GM12878 (cell line): ENCODE measurements around the gene MGAT2. TPM values are rescaled to one million over a fixed set of nuclear protein-coding genes. Genes with fewer than 3 reads are reported as not detected.

ENCODE experiments used
- ATF7 ChIP-seq: fragments of 450-650 bp; IDR thresholded peaks from 2 replicates; pipeline ENCODE4 v1.6.1; 2016; ENCODE audit warnings: low read depth, mild to moderate bottlenecking
- CHD1 ChIP-seq: IDR thresholded peaks from 2 replicates; pipeline ENCODE4 v1.6.1; 2012; ENCODE audit warnings: low read depth, low read length, improper control_type of control experiment
- CTCF ChIP-seq, 3 experiments: IDR thresholded peaks in 2 of 3; conservative IDR thresholded peaks in 1 of 3; 2 replicates each; pipeline ENCODE4 v1.5.1; 2011; ENCODE audit warnings: low read depth in 3 of 3, low read length in 3 of 3, mild to moderate bottlenecking in 3 of 3, control low read depth in 2 of 3, moderate library complexity in 2 of 3, inconsistent platforms in 1 of 3, mixed read lengths in 1 of 3; ENCODE audit not compliant: control insufficient read depth in 2 of 3, insufficient read depth in 1 of 3; ENCODE audit errors: extremely low read depth in 1 of 3
- HDAC6 ChIP-seq: fragments of 200-600 bp; sonication (generic); IDR thresholded peaks from one replicate; pipeline ENCODE4 v1.8.0; 2017; ENCODE audit warnings: antibody characterized with exemption; ENCODE audit not compliant: unreplicated experiment
- JUND ChIP-seq: IDR thresholded peaks from 2 replicates; pipeline ENCODE4 v1.6.1; 2012; ENCODE audit warnings: low read depth, mild to moderate bottlenecking, low read length, improper control_type of control experiment, moderate library complexity
- MLLT1 ChIP-seq: fragments of 450-650 bp; IDR thresholded peaks from 2 replicates; pipeline ENCODE4 v1.6.1; 2016; ENCODE audit warnings: mild to moderate bottlenecking
- PAX5 ChIP-seq: IDR thresholded peaks from 2 replicates; pipeline ENCODE4 v1.6.1; 2011; ENCODE audit warnings: low read depth, low read length, borderline replicate concordance
- PKNOX1 ChIP-seq: fragments of 450-650 bp; IDR thresholded peaks from 2 replicates; pipeline ENCODE4 v1.6.1; 2016; ENCODE audit warnings: mild to moderate bottlenecking
- RELA ChIP-seq: fragments of 450-650 bp; IDR thresholded peaks from 2 replicates; pipeline ENCODE4 v1.8.0; 2014; ENCODE audit warnings: borderline replicate concordance; ENCODE audit not compliant: partially characterized antibody
- SREBF1 ChIP-seq: IDR thresholded peaks from 2 replicates; pipeline ENCODE4 v1.6.1; 2012; ENCODE audit warnings: mild to moderate bottlenecking, low read length
- SREBF2 ChIP-seq: IDR thresholded peaks from 2 replicates; pipeline ENCODE4 v1.6.1; 2012; ENCODE audit warnings: mild to moderate bottlenecking, low read length
- TBL1XR1 ChIP-seq: IDR thresholded peaks from 2 replicates; pipeline ENCODE4 v1.6.1; 2012; ENCODE audit warnings: low read depth, low read length, improper control_type of control experiment
- YBX1 ChIP-seq: fragments of 450-650 bp; IDR thresholded peaks from 2 replicates; pipeline ENCODE4 v1.6.1; 2016; ENCODE audit warnings: antibody characterized with exemption
- YY1 ChIP-seq: IDR thresholded peaks from 2 replicates; pipeline ENCODE4 v1.6.1; 2011; ENCODE audit warnings: low read depth, mild to moderate bottlenecking, low read length
- ZNF217 ChIP-seq: fragments of 450-650 bp; IDR thresholded peaks from 2 replicates; pipeline ENCODE4 v1.6.1; 2017; ENCODE audit warnings: antibody characterized with exemption, mild to moderate bottlenecking
- ZNF622 ChIP-seq: fragments of 450-650 bp; IDR thresholded peaks from 2 replicates; pipeline ENCODE4 v1.6.1; 2017; ENCODE audit warnings: mild to moderate bottlenecking, inconsistent platforms
- polyA plus RNA-seq, 11 experiments: library from polyadenylated mRNA; depleted of rRNA in 4 of 11; unstranded in 6 of 11; stranded (reverse) in 5 of 11; fragments of >200 nt; fragmentation: Nextera tagmentation in 4 of 11; fragmentation: Illumina TruSeq in 1 of 11; extraction: Ambion mirVana in 4 of 11; extraction: Trizol in 1 of 11; gene quantifications; 1 replicate in 1 of 11; 2 replicates in 10 of 11; pipeline versions ENCODE4 v1.2.1 to v1.2.3, GENCODE V29; 2011 to 2016; ENCODE audit warnings: inconsistent platforms in 2 of 11, missing spikeins in 2 of 11, low read depth in 1 of 11
- total RNA-seq, 4 experiments: library from RNA; depleted of rRNA in 3 of 4; stranded (reverse); fragments of >200 nt in 3 of 4; fragmentation: Illumina TruSeq in 1 of 4; extraction: Trizol in 1 of 4; gene quantifications; 2 replicates each; pipeline versions ENCODE4 v1.2.1 to v1.2.3, GENCODE V29; 2013 to 2021
- TF ChIP-seq, protein P1 (sequence below): fragments of 450-650 bp; IDR thresholded peaks from 2 replicates; pipeline ENCODE4 v1.6.1; 2017; ENCODE audit warnings: mild to moderate bottlenecking
- TF ChIP-seq, protein P2 (sequence below): fragments of 450-650 bp; IDR thresholded peaks from 2 replicates; pipeline ENCODE4 v1.6.1; 2018; ENCODE audit warnings: borderline replicate concordance, mild to moderate bottlenecking; ENCODE audit not compliant: partially characterized antibody
- TF ChIP-seq, protein P3 (sequence below): IDR thresholded peaks from 2 replicates; pipeline ENCODE4 v1.6.1; 2011; ENCODE audit warnings: low read depth, mild to moderate bottlenecking, low read length, moderate library complexity, borderline replicate concordance; ENCODE audit errors: extremely low read depth

The MGAT2 gene
- total and polyA plus RNA-seq, 10 of the 15 experiments (the other 5 are each of a cell fraction or from before 2014, with no cell fraction given), result 0.03 to 51.8 (median 38.0) TPM; not detected in 1

GRCh38 chr14:49620182-49621113 lies at the start of gene MGAT2, which contains the start of gene RPL36AL (continued):
- TF ChIP-seq CTCF (IDR thresholded peaks at IDR 0.05 in 2 of 3, conservative IDR thresholded peaks at IDR 0.05 in 1 of 3; ENCODE audit: control insufficient read depth in 2 of 3, extremely low read depth in 1 of 3, insufficient read depth in 1 of 3, low read depth in 3 of 3, low read length in 3 of 3), result peak; percentile 13 to 45 (median 21); a peak in 3 of 6 replicates
- no peak for TF ChIP-seq ZNF622
- TF ChIP-seq HDAC6, result peak; percentile 61
- TF ChIP-seq RELA, result no peak
- 0 out of 2 replicates have a peak, but pooled peaks have one; percentile 10 for TF ChIP-seq TBL1XR1
- TF ChIP-seq SREBF1, result no peak; the same call in 1 of the 2 replicates
- no peak for TF ChIP-seq ZNF217
- peak; percentile 35; the same call in 1 of the 2 replicates for TF ChIP-seq ATF7
- TF ChIP-seq JUND, result no peak
- peak; percentile 7; the same call in 1 of the 2 replicates for TF ChIP-seq PAX5
- peak; percentile 51; the same call in 1 of the 2 replicates for TF ChIP-seq CHD1
- TF ChIP-seq YY1, result peak; percentile 83
- TF ChIP-seq, protein P1, sequence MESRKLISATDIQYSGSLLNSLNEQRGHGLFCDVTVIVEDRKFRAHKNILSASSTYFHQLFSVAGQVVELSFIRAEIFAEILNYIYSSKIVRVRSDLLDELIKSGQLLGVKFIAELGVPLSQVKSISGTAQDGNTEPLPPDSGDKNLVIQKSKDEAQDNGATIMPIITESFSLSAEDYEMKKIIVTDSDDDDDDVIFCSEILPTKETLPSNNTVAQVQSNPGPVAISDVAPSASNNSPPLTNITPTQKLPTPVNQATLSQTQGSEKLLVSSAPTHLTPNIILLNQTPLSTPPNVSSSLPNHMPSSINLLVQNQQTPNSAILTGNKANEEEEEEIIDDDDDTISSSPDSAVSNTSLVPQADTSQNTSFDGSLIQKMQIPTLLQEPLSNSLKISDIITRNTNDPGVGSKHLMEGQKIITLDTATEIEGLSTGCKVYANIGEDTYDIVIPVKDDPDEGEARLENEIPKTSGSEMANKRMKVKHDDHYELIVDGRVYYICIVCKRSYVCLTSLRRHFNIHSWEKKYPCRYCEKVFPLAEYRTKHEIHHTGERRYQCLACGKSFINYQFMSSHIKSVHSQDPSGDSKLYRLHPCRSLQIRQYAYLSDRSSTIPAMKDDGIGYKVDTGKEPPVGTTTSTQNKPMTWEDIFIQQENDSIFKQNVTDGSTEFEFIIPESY, result no peak
- TF ChIP-seq, protein P2, sequence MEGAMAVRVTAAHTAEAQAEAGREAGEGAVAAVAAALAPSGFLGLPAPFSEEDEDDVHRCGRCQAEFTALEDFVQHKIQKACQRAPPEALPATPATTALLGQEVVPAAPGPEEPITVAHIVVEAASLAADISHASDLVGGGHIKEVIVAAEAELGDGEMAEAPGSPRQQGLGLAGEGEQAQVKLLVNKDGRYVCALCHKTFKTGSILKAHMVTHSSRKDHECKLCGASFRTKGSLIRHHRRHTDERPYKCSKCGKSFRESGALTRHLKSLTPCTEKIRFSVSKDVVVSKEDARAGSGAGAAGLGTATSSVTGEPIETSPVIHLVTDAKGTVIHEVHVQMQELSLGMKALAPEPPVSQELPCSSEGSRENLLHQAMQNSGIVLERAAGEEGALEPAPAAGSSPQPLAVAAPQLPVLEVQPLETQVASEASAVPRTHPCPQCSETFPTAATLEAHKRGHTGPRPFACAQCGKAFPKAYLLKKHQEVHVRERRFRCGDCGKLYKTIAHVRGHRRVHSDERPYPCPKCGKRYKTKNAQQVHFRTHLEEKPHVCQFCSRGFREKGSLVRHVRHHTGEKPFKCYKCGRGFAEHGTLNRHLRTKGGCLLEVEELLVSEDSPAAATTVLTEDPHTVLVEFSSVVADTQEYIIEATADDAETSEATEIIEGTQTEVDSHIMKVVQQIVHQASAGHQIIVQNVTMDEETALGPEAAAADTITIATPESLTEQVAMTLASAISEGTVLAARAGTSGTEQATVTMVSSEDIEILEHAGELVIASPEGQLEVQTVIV, result peak; percentile 85
- TF ChIP-seq YBX1, result no peak
- TF ChIP-seq, protein P3, sequence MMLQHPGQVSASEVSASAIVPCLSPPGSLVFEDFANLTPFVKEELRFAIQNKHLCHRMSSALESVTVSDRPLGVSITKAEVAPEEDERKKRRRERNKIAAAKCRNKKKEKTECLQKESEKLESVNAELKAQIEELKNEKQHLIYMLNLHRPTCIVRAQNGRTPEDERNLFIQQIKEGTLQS, result 0 out of 2 replicates have a peak, but pooled peaks have one; percentile 8
- 0 out of 2 replicates have a peak, but pooled peaks have one; percentile 42 for TF ChIP-seq SREBF2
- TF ChIP-seq PKNOX1, result peak; percentile 99
- peak; percentile 71 for TF ChIP-seq MLLT1
